ENCODE data around the gene GBF1. TPM values are rescaled to one million over a fixed set of nuclear protein-coding genes. Genes with fewer than 3 reads are reported as not detected.

Gene GBF1
- total RNA-seq, 1 donor: 38.0 TPM

- Histone ChIP-seq H4K20me1 (ENCODE audit: insufficient read depth, low read length) (no peaks in the 10 kb centered on the region), H3K4me2 (ENCODE audit: insufficient read depth, low read length) (peak overlapping the region; percentile 78), H3K36me3 (ENCODE audit: insufficient read depth, low read length) (no peaks in the 10 kb centered on the region), H2AFZ (ENCODE audit: low read length) (peak overlapping the region; percentile 64), H3K79me2 (ENCODE audit: insufficient read depth, low read length) (no peaks in the 10 kb centered on the region), H3K4me1 (ENCODE audit: insufficient read depth, low read length) (peaks cover 18% of the 10 kb centered on the region), H3K9me3 (ENCODE audit: low read depth, low read length) (no peaks in the 10 kb centered on the region), H3K27me3 (ENCODE audit: insufficient read depth, low read length) (no peaks in the 10 kb centered on the region), H3K4me3 (ENCODE audit: insufficient read depth, low read length) (peak overlapping the region; percentile 59), H3K27ac (ENCODE audit: low read depth, low read length) (no peak overlapping the region)
- peak; percentile 89 for DNase-seq (ENCODE audit: insufficient read length, low spot score, missing footprints)
- TF ChIP-seq CTCF (IDR thresholded peaks at IDR 0.05; ENCODE audit: extremely low read depth, low read depth, low read length): peak; percentile 65
These were observed 13.7 kb upstream of the GBF1 start for GRCh38 chr10:102231357-102232318.

GRCh38 chr10:102233997-102234396, 11.3 kb upstream of the GBF1 start:
- H3K4me3 ChIP-seq (ENCODE audit: insufficient read depth, low read length): no peak overlapping the region

GRCh38 chr10:102234888-102235597, 10.3 kb upstream of the GBF1 start:
- H4K20me1 ChIP-seq (ENCODE audit: insufficient read depth, low read length): no peaks in the 10 kb centered on the region
- H3K36me3 ChIP-seq (ENCODE audit: insufficient read depth, low read length): no peaks in the 10 kb centered on the region
- TF ChIP-seq CTCF (IDR thresholded peaks at IDR 0.05; ENCODE audit: extremely low read depth, low read depth, low read length): no peak
- DNase-seq (ENCODE audit: insufficient read length, low spot score, missing footprints): no peak
- peaks cover 8% of the 10 kb centered on the region for H3K4me1 ChIP-seq (ENCODE audit: insufficient read depth, low read length)
- H3K27me3 ChIP-seq (ENCODE audit: insufficient read depth, low read length): peaks cover 4% of the 10 kb centered on the region
- no peak overlapping the region for H3K4me2 ChIP-seq (ENCODE audit: insufficient read depth, low read length)
- H3K4me3 ChIP-seq (ENCODE audit: insufficient read depth, low read length): no peak overlapping the region
- no peaks in the 10 kb centered on the region for H3K9me3 ChIP-seq (ENCODE audit: low read depth, low read length)
- H3K27ac ChIP-seq (ENCODE audit: low read depth, low read length): no peak overlapping the region
- H2AFZ ChIP-seq (ENCODE audit: low read length): no peak overlapping the region
- no peaks in the 10 kb centered on the region for H3K79me2 ChIP-seq (ENCODE audit: insufficient read depth, low read length)

More at GRCh38 chr10:102233997-102234396, 11.3 kb upstream of the GBF1 start:
- Histone ChIP-seq H3K27me3 (ENCODE audit: insufficient read depth, low read length) (no peaks in the 10 kb centered on the region), H3K79me2 (ENCODE audit: insufficient read depth, low read length) (no peaks in the 10 kb centered on the region), H3K4me1 (ENCODE audit: insufficient read depth, low read length) (peaks cover 10% of the 10 kb centered on the region), H3K36me3 (ENCODE audit: insufficient read depth, low read length) (no peaks in the 10 kb centered on the region), H3K27ac (ENCODE audit: low read depth, low read length) (no peak overlapping the region), H2AFZ (ENCODE audit: low read length) (no peak overlapping the region), H4K20me1 (ENCODE audit: insufficient read depth, low read length) (no peaks in the 10 kb centered on the region), H3K9me3 (ENCODE audit: low read depth, low read length) (no peaks in the 10 kb centered on the region), H3K4me2 (ENCODE audit: insufficient read depth, low read length) (no peak overlapping the region)
- no peak for DNase-seq (ENCODE audit: insufficient read length, low spot score, missing footprints)
- TF ChIP-seq CTCF (IDR thresholded peaks at IDR 0.05; ENCODE audit: extremely low read depth, low read depth, low read length): no peak

GRCh38 chr10:102235598-102235920, 9.8 kb upstream of the GBF1 start:
- H3K4me2 ChIP-seq (ENCODE audit: insufficient read depth, low read length): no peak overlapping the region
- TF ChIP-seq CTCF (IDR thresholded peaks at IDR 0.05; ENCODE audit: extremely low read depth, low read depth, low read length): no peak
- H2AFZ ChIP-seq (ENCODE audit: low read length): no peak overlapping the region
- peak; percentile 89 for DNase-seq (ENCODE audit: insufficient read length, low spot score, missing footprints)
- H3K36me3 ChIP-seq (ENCODE audit: insufficient read depth, low read length): no peaks in the 10 kb centered on the region
- no peak overlapping the region for H3K4me3 ChIP-seq (ENCODE audit: insufficient read depth, low read length)
- H3K9me3 ChIP-seq (ENCODE audit: low read depth, low read length): no peaks in the 10 kb centered on the region
- peaks cover 3% of the 10 kb centered on the region for H3K4me1 ChIP-seq (ENCODE audit: insufficient read depth, low read length)
- no peaks in the 10 kb centered on the region for H4K20me1 ChIP-seq (ENCODE audit: insufficient read depth, low read length)
- no peak overlapping the region for H3K27ac ChIP-seq (ENCODE audit: low read depth, low read length)
- H3K27me3 ChIP-seq (ENCODE audit: insufficient read depth, low read length): peaks cover 7% of the 10 kb centered on the region
- no peaks in the 10 kb centered on the region for H3K79me2 ChIP-seq (ENCODE audit: insufficient read depth, low read length)

Measured in osteoblast (primary cell).